GM12891 (cell line): Measurements from ENCODE around the gene PTP4A1.

ENCODE experiments used
- POLR2A ChIP-seq: IDR thresholded peaks from 2 replicates; pipeline ENCODE4 v1.6.1; 2011; ENCODE audit warnings: low read depth, low read length, control low read depth
- POLR2AphosphoS5 ChIP-seq: IDR thresholded peaks from 2 replicates; pipeline ENCODE4 v1.6.1; 2011; ENCODE audit warnings: low read depth, low read length, control low read depth
- POU2F2 ChIP-seq: IDR thresholded peaks from 2 replicates; pipeline ENCODE4 v1.6.1; 2011; ENCODE audit warnings: low read depth, mild to moderate bottlenecking, control low read depth, low read length, moderate library complexity
- SPI1 ChIP-seq: IDR thresholded peaks from 2 replicates; pipeline ENCODE4 v1.6.1; 2011; ENCODE audit warnings: low read depth, low read length, control low read depth
- TAF1 ChIP-seq: IDR thresholded peaks from 2 replicates; pipeline ENCODE4 v1.6.1; 2011; ENCODE audit warnings: low read depth, low read length, control low read depth

GRCh38 chr6:63600136-63600535 is 27.9 kb downstream of the PTP4A1 start:
- no peak for TF ChIP-seq POLR2A
- TF ChIP-seq TAF1 = no peak
- no peak for TF ChIP-seq SPI1
- no peak for TF ChIP-seq POLR2AphosphoS5
- no peak for TF ChIP-seq POU2F2
